ENCODE data around the gene BMPER.

The BMPER gene

DNA sequence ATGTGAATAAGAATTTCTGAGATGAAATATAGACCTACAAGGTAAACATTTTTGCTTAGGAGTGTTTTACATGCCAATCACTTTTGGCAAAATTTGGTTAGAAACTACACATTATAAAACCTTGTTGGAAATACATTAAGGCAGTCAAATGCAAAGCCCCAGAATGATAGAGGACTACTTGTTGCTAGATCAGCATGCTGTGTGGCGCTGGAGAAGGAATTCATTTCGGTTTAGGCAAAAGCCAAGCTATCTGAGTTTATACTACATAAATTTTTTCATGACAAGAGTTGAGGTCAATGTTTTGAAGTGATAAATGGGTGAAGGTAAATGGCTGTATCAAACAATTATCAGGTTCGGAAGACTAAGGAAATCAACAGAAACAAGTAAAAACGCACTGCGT is 2.3 kb downstream of the BMPER start:
- no peak for DNase-seq (ENCODE audit: low read depth)
- H3K4me3 ChIP-seq (ENCODE audit: low read depth, low read length): no peak overlapping the region
- TF ChIP-seq, protein P1, sequence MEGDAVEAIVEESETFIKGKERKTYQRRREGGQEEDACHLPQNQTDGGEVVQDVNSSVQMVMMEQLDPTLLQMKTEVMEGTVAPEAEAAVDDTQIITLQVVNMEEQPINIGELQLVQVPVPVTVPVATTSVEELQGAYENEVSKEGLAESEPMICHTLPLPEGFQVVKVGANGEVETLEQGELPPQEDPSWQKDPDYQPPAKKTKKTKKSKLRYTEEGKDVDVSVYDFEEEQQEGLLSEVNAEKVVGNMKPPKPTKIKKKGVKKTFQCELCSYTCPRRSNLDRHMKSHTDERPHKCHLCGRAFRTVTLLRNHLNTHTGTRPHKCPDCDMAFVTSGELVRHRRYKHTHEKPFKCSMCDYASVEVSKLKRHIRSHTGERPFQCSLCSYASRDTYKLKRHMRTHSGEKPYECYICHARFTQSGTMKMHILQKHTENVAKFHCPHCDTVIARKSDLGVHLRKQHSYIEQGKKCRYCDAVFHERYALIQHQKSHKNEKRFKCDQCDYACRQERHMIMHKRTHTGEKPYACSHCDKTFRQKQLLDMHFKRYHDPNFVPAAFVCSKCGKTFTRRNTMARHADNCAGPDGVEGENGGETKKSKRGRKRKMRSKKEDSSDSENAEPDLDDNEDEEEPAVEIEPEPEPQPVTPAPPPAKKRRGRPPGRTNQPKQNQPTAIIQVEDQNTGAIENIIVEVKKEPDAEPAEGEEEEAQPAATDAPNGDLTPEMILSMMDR (IDR thresholded peaks at IDR 0.05; ENCODE audit: low read depth, low read length, missing control alignments): no peak
- in situ Hi-C loops (cut with HindIII; ENCODE audit: low sequenced_read_pairs): no loop called here

DNA sequence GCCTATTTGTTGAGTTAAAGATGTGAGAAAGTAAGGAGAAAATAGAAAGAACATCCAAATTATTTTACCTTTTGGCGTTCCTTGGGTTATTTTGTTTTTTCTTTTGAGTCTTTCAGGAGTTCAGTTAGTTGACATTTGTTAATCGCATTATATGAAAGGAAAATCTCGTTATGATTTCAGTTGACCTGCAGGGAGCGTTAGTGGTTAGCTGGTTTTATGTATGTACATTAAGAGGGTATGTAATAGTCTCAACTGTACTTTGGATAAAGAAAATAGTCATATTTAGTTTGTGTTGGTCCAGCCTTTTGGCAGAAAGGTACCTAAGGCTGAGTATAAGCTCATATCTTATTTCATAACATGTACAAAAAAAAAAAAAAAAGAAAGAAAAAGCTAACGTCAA is 4.0 kb downstream of the BMPER start:
- no peak overlapping the region for H3K4me3 ChIP-seq (ENCODE audit: low read depth, low read length)
- DNase-seq (ENCODE audit: low read depth): no peak
- TF ChIP-seq, protein P1 (IDR thresholded peaks at IDR 0.05; ENCODE audit: low read depth, low read length, missing control alignments): no peak
- in situ Hi-C loops (cut with HindIII; ENCODE audit: low sequenced_read_pairs): no loop called here

DNA sequence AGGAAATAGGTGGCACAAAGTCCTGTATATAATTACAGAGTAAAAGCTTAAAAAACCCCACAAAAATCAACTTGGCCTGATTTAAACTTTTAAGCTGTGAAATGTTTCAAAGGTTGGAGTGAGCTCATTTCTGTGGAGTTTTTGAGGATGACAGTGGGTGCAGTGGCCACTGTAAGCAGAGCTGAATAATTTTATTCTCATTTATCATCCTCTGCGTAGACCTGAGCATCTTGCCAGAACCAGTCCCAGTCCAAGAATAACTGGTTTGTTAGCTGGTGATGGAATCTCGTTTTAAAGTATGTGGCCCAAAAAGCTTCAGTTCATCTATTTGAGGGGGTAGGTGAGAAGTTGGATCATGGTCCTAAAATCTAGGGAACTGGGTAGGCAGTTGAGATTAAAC is 4.4 kb downstream of the BMPER start:
- no peak overlapping the region for H3K4me3 ChIP-seq (ENCODE audit: low read depth, low read length)
- no peak for DNase-seq (ENCODE audit: low read depth)
- TF ChIP-seq, protein P1 (IDR thresholded peaks at IDR 0.05; ENCODE audit: low read depth, low read length, missing control alignments): no peak
- in situ Hi-C loops (cut with HindIII; ENCODE audit: low sequenced_read_pairs): no loop called here

DNA sequence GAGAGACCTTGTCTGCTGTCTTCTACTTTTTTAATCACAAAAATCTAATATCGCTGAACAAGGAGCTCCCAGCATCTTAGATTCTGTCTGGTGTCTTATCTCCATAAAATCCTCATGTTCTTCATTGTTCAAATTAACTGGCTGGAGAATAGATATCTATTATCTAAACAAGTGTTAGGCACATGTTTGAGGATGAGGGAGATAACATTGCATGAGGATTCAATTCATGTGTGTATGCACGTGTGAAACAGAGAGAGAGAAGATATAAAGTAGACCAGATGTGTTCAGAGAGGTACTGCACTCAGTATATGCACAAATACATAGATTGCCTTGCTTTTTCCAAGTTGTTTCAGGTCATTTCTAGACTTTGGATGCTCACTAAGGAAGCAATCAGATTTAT is 5.4 kb downstream of the BMPER start:
- no peak overlapping the region for H3K4me3 ChIP-seq (ENCODE audit: low read depth, low read length)
- in situ Hi-C loops (cut with HindIII; ENCODE audit: low sequenced_read_pairs): no loop called here
- no peak for DNase-seq (ENCODE audit: low read depth)
- TF ChIP-seq, protein P1 (IDR thresholded peaks at IDR 0.05; ENCODE audit: low read depth, low read length, missing control alignments): no peak

GRCh38 chr7:33916357-33917081 is 11.2 kb downstream of the BMPER start:
- in situ Hi-C loops (cut with HindIII; ENCODE audit: low sequenced_read_pairs): no loop called here
- TF ChIP-seq, protein P1 (IDR thresholded peaks at IDR 0.05; ENCODE audit: low read depth, low read length, missing control alignments): no peak
- H3K4me3 ChIP-seq (ENCODE audit: low read depth, low read length): no peak overlapping the region
- DNase-seq (ENCODE audit: low read depth): no peak

- no peak for DNase-seq (ENCODE audit: low read depth)
- TF ChIP-seq, protein P1 (IDR thresholded peaks at IDR 0.05; ENCODE audit: low read depth, low read length, missing control alignments): no peak
- H3K4me3 ChIP-seq (ENCODE audit: low read depth, low read length): no peak overlapping the region
- in situ Hi-C loops (cut with HindIII; ENCODE audit: low sequenced_read_pairs): no loop called here
Observed at GRCh38 chr7:33917661-33918060, 12.3 kb downstream of the BMPER start.

Measured in astrocyte of the cerebellum (primary cell).